H1 (cell line): ENCODE results near the gene LMNB1. TPM values are rescaled to one million over a fixed set of nuclear protein-coding genes. Genes with fewer than 3 reads are reported as not detected.

Experiments
- CTCF ChIA-PET: fragments of 300-600 bp; sonication (Branson Sonifier 250); formaldehyde crosslinking; loops from one replicate; lab custom pipeline; 2021; ENCODE audit not compliant: partially characterized antibody; lab: Charles Lee
- POLR2A ChIA-PET: fragments of 300-600 bp; sonication (Branson Sonifier 250); formaldehyde crosslinking; loops from one replicate; lab custom pipeline; 2021; ENCODE audit warnings: inconsistent platforms; ENCODE audit not compliant: partially characterized antibody; lab: Charles Lee
- DNase-seq, 2 experiments: peaks; one replicate each; pipeline versions ENCODE4 v3.0.0 to v3.0.0-alpha.2; 2010 to 2022; ENCODE audit warnings: low spot score in 2 of 2, low read depth in 1 of 2, mixed read lengths in 1 of 2
- FAIRE-seq: peaks from 2 replicates; lab custom pipeline; 2011; peaks lifted over from hg19 to GRCh38; lab: Jason Lieb, UNC
- H2AFZ ChIP-seq: 2 replicates; pipeline ENCODE4 v1.8.1; 2012; ENCODE audit warnings: low read length, inconsistent platforms
- H2AK5ac ChIP-seq: 2 replicates; pipeline ENCODE4 v1.6.1; 2013; ENCODE audit warnings: low read depth, low read length
- H2BK120ac ChIP-seq: replicated peaks from 2 replicates; pipeline ENCODE3; 2013; ENCODE audit warnings: low read depth, low read length, inconsistent platforms
- H2BK12ac ChIP-seq: 2 replicates; pipeline ENCODE4 v1.6.1; 2013; ENCODE audit warnings: low read depth, low read length
- H2BK15ac ChIP-seq: 2 replicates; pipeline ENCODE4 v1.6.1; 2013; ENCODE audit warnings: low read length
- H2BK20ac ChIP-seq: 2 replicates; pipeline ENCODE4 v1.6.1; 2013; ENCODE audit warnings: low read length
- H2BK5ac ChIP-seq: 2 replicates; pipeline ENCODE4 v1.6.1; 2013; ENCODE audit warnings: low read depth, low read length
- H3K14ac ChIP-seq: 2 replicates; pipeline ENCODE4 v1.6.1; 2013; ENCODE audit warnings: inconsistent platforms; ENCODE audit not compliant: insufficient read length
- H3K18ac ChIP-seq: 2 replicates; pipeline ENCODE4 v1.6.1; 2013; ENCODE audit warnings: low read length; ENCODE audit errors: extremely low read depth
- H3K23ac ChIP-seq: 2 replicates; pipeline ENCODE4 v1.6.1; 2013; ENCODE audit warnings: inconsistent platforms; ENCODE audit not compliant: insufficient read length
- H3K23me2 ChIP-seq: 2 replicates; pipeline ENCODE4 v1.6.1; 2013; ENCODE audit warnings: low read depth, low read length
- H3K27ac ChIP-seq: 2 replicates; pipeline ENCODE4 v1.6.1; 2011; ENCODE audit warnings: low read depth, low read length, inconsistent platforms
- H3K27me3 ChIP-seq, 4 experiments: replicated peaks in 1 of 4; 1 replicate in 1 of 4; 2 replicates in 3 of 4; pipeline versions ENCODE4 v1.6.1 to v1.8.1; 2011 to 2013; ENCODE audit warnings: low read length in 3 of 4, mild to moderate bottlenecking in 3 of 4, inconsistent platforms in 2 of 4, mixed read lengths in 2 of 4, moderate library complexity in 1 of 4; ENCODE audit not compliant: control insufficient read depth in 3 of 4, insufficient read depth in 3 of 4; ENCODE audit errors: extremely low read depth in 1 of 4
- H3K36me3 ChIP-seq, 4 experiments: 2 replicates each; pipeline versions ENCODE4 v1.6.1 to v1.8.1; 2011 to 2013; ENCODE audit warnings: mild to moderate bottlenecking in 4 of 4, low read length in 3 of 4, moderate library complexity in 2 of 4, control low read depth in 1 of 4, inconsistent platforms in 1 of 4; ENCODE audit not compliant: insufficient read depth in 4 of 4, control insufficient read depth in 2 of 4
- H3K4ac ChIP-seq: replicated peaks from 2 replicates; pipeline ENCODE3; 2013; ENCODE audit warnings: low read length, low read depth, mixed read lengths, inconsistent platforms; ENCODE audit not compliant: insufficient read length
- H3K4me1 ChIP-seq, 4 experiments: replicated peaks in 1 of 4; 1 replicate in 1 of 4; 2 replicates in 3 of 4; pipeline versions ENCODE4 v1.6.1 to v1.8.1; 2011 to 2013; ENCODE audit warnings: low read length in 3 of 4, inconsistent platforms in 2 of 4, mixed read lengths in 1 of 4; ENCODE audit not compliant: insufficient read depth in 4 of 4, control insufficient read depth in 3 of 4
- H3K4me2 ChIP-seq, 2 experiments: 2 replicates each; pipeline versions ENCODE4 v1.6.1 to v1.8.1; 2011 to 2013; ENCODE audit warnings: low read depth in 2 of 2, low read length in 2 of 2, control low read depth in 1 of 2, inconsistent platforms in 1 of 2, mild to moderate bottlenecking in 1 of 2; ENCODE audit not compliant: insufficient read depth in 1 of 2
- H3K4me3 ChIP-seq, 4 experiments: fragments of 200-600, 300-600 bp in 1 of 4; sonication (generic), shearing (Covaris generic), sonication (Bioruptor Twin) in 1 of 4; 2 replicates each; pipeline versions ENCODE4 v1.5.1 to v1.8.1; 2011 to 2016; ENCODE audit warnings: low read length in 4 of 4, low read depth in 3 of 4, control low read depth in 2 of 4, inconsistent platforms in 2 of 4, mild to moderate bottlenecking in 2 of 4, mixed read lengths in 1 of 4, moderate library complexity in 1 of 4; ENCODE audit not compliant: insufficient read depth in 2 of 4; ENCODE audit errors: extremely low read depth in 1 of 4
- H3K56ac ChIP-seq: replicated peaks from 2 replicates; pipeline ENCODE3; 2013; ENCODE audit warnings: low read depth, mild to moderate bottlenecking, mixed read lengths, low read length, inconsistent platforms; ENCODE audit not compliant: insufficient read length
- H3K79me1 ChIP-seq: 2 replicates; pipeline ENCODE4 v1.6.1; 2013; ENCODE audit warnings: low read depth, low read length, control low read depth
- H3K79me2 ChIP-seq, 2 experiments: 2 replicates each; pipeline versions ENCODE4 v1.6.1 to v1.8.1; 2012 to 2013; ENCODE audit warnings: low read length in 2 of 2, mild to moderate bottlenecking in 2 of 2, inconsistent platforms in 1 of 2; ENCODE audit not compliant: insufficient read depth in 2 of 2, control insufficient read depth in 1 of 2
- H3K9ac ChIP-seq, 4 experiments: replicated peaks in 1 of 4; 1 replicate in 1 of 4; 2 replicates in 3 of 4; pipeline versions ENCODE4 v1.6.1 to v1.8.1; 2011 to 2013; ENCODE audit warnings: low read depth in 3 of 4, low read length in 3 of 4, control low read depth in 2 of 4, mild to moderate bottlenecking in 2 of 4, moderate library complexity in 2 of 4, inconsistent platforms in 1 of 4; ENCODE audit errors: extremely low read depth in 1 of 4
- H3K9me3 ChIP-seq, 2 experiments: 2 replicates each; pipeline versions ENCODE4 v1.6.1 to v1.8.1; 2012 to 2013; ENCODE audit warnings: mild to moderate bottlenecking in 2 of 2, moderate library complexity in 2 of 2, control low read depth in 1 of 2, inconsistent platforms in 1 of 2, low read depth in 1 of 2, low read length in 1 of 2, mixed read lengths in 1 of 2; ENCODE audit not compliant: insufficient read depth in 2 of 2
- H4K20me1 ChIP-seq, 2 experiments: replicated peaks in 1 of 2; 2 replicates each; pipeline versions ENCODE3 to v1.8.1; 2011 to 2013; ENCODE audit warnings: inconsistent platforms in 2 of 2, low read length in 2 of 2, mild to moderate bottlenecking in 1 of 2; ENCODE audit not compliant: insufficient read depth in 2 of 2, control insufficient read depth in 1 of 2
- H4K5ac ChIP-seq: 2 replicates; pipeline ENCODE4 v1.6.1; 2013; ENCODE audit warnings: low read length, low read depth, mixed read lengths, inconsistent platforms; ENCODE audit not compliant: insufficient read length
- H4K8ac ChIP-seq: 2 replicates; pipeline ENCODE4 v1.8.0; 2013; ENCODE audit warnings: mild to moderate bottlenecking, moderate library complexity, low read length, inconsistent platforms; ENCODE audit not compliant: insufficient read depth; ENCODE audit errors: extremely low read depth
- H4K91ac ChIP-seq: replicated peaks from 2 replicates; pipeline ENCODE3; 2013; ENCODE audit warnings: low read length, mixed read lengths, inconsistent platforms; ENCODE audit not compliant: insufficient read length
- CBX5 ChIP-seq: fragments of 300-800, 300-1000 bp; sonication (generic); IDR thresholded peaks from 2 replicates; pipeline ENCODE4 v1.7.1; 2016; ENCODE audit warnings: antibody characterized with exemption, low read length, low read depth
- CTBP2 ChIP-seq: IDR thresholded peaks from 2 replicates; pipeline ENCODE4 v1.7.0; 2011; ENCODE audit warnings: borderline replicate concordance, mild to moderate bottlenecking, moderate library complexity, mixed read lengths, low read length; ENCODE audit not compliant: insufficient read depth, insufficient read length
- GABPA ChIP-seq: IDR thresholded peaks from 2 replicates; pipeline ENCODE4 v1.6.1; 2011; ENCODE audit warnings: mild to moderate bottlenecking, low read length, moderate library complexity, borderline replicate concordance; ENCODE audit not compliant: insufficient read depth
- POLR2A ChIP-seq, 2 experiments: IDR thresholded peaks; 1 replicate in 1 of 2; 2 replicates in 1 of 2; pipeline ENCODE4 v1.6.1; 2011; ENCODE audit warnings: low read depth in 2 of 2, low read length in 2 of 2, mild to moderate bottlenecking in 2 of 2; ENCODE audit errors: control extremely low read depth in 1 of 2
- RNF2 ChIP-seq: fragments of 200-900, 300-1000 bp; sonication (generic); IDR thresholded peaks from 2 replicates; pipeline ENCODE4 v1.7.1; 2016; ENCODE audit warnings: borderline replicate concordance, low read depth, mild to moderate bottlenecking, antibody characterized with exemption, low read length; ENCODE audit not compliant: poor library complexity, severe bottlenecking; ENCODE audit errors: missing control alignments
- SIX5 ChIP-seq: IDR thresholded peaks from 2 replicates; pipeline ENCODE4 v1.6.1; 2011; ENCODE audit warnings: mild to moderate bottlenecking, low read depth, low read length
- TCF12 ChIP-seq: IDR thresholded peaks from 2 replicates; pipeline ENCODE4 v1.6.1; 2011; ENCODE audit warnings: low read depth, mild to moderate bottlenecking, low read length
- WGBS, 2 experiments: shearing (Covaris generic) in 1 of 2; methylation state at CpG; one replicate each; pipeline versions ENCODE4 v1.1.6 to v1.1.7; 2013 to 2015; ENCODE audit warnings: low lambda C conversion rate in 2 of 2, mixed read lengths in 2 of 2, inconsistent platforms in 1 of 2, low coverage in 1 of 2, missing lambda C conversion rate in 1 of 2; ENCODE audit not compliant: insufficient replicate concordance in 2 of 2, insufficient coverage in 1 of 2, insufficient read length in 1 of 2; ENCODE audit errors: extremely low coverage in 1 of 2, missing lambda C conversion rate in 1 of 2; 5-methylcytosine and 5-hydroxymethylcytosine counted together
- polyA plus RNA-seq, 7 experiments: library from polyadenylated mRNA; depleted of rRNA in 3 of 7; stranded (reverse) in 5 of 7; unstranded in 2 of 7; fragments of >200 nt in 5 of 7; fragments of 200-250 nt in 2 of 7; gene quantifications; 1 replicate in 5 of 7; 2 replicates in 1 of 7; 4 replicates in 1 of 7; pipeline versions ENCODE4 v1.2.1 to v1.2.3, GENCODE V29; 2011 to 2013; ENCODE audit warnings: missing spikeins in 2 of 7, mixed read lengths in 2 of 7
- total RNA-seq: library from RNA; stranded (reverse); fragmentation: NEBNext Ultra II Directional; extraction: Animal tissue kit (Norgen Biotek cat#: 25700); gene quantifications from 2 replicates; pipeline ENCODE4 v1.2.1, GENCODE V29; 2021

Gene LMNB1
- total and polyA plus RNA-seq, 2 of the 8 experiments (the other 6 are each of a cell fraction or from before 2014, with no cell fraction given): 73.5 to 225 TPM

- Histone ChIP-seq H2BK5ac (no peak overlapping the region), H3K4me3 (no peak overlapping the region), H4K20me1 (no peaks in the 10 kb centered on the region), H3K27me3 (no peaks in the 10 kb centered on the region), H3K79me1 (no peaks in the 10 kb centered on the region), H2BK15ac (no peak overlapping the region), H3K4me2 (no peak overlapping the region), H4K8ac (no peak overlapping the region), H3K36me3 (peaks cover 6 to 69% (median 27%) of the 10 kb centered on the region in 4 experiments), H3K23me2 (no peaks in the 10 kb centered on the region), H3K79me2 (no peaks in the 10 kb centered on the region), H3K9me3 (no peaks in the 10 kb centered on the region), H2BK20ac (no peak overlapping the region), H3K56ac (no peak overlapping the region), H2BK120ac (no peak overlapping the region), H2AFZ (no peak overlapping the region), H3K14ac (no peak overlapping the region), H3K18ac (no peak overlapping the region), H4K5ac (no peak overlapping the region), H4K91ac (no peak overlapping the region), H3K9ac (no peak overlapping the region), H2AK5ac (no peak overlapping the region), H3K23ac (no peak overlapping the region), H3K27ac (no peak overlapping the region), H3K4ac (no peak overlapping the region), H3K4me1 (peaks cover 0 to 8% (median 3%) of the 10 kb centered on the region in 4 experiments; a peak in 3 of 7 replicates), H2BK12ac (no peak overlapping the region)
- no peak for TF ChIP-seq CTBP2
- no peak for TF ChIP-seq TCF12
- TF ChIP-seq RNF2: no peak
- TF ChIP-seq GABPA: no peak
- no peak for TF ChIP-seq SIX5
- TF ChIP-seq CBX5: no peak
- TF ChIP-seq POLR2A (IDR thresholded peaks at IDR 0.05; ENCODE audit: control extremely low read depth in 1 of 2, low read depth in 2 of 2, low read length in 2 of 2): no peak
- DNase-seq: no peak
- CTCF ChIA-PET: interaction anchor here (0.6 to 1.2 kb wide), 5 partner anchors 15 to 156 kb away, joined by 3 to 5 read pairs (median 3); no protein-coding TSS in a partner anchor
- POLR2A ChIA-PET: interaction anchor here (1.1 to 1.4 kb wide), 2 partner anchors 10 to 32 kb away, joined by 3 to 7 read pairs; no protein-coding TSS in a partner anchor
- WGBS, 2 experiments: 81% methylated on average over 2 of the region's 2 CpGs; no CpG with 5 or more reads in 1 of the 2 experiments
- FAIRE-seq: no peak
Observed at GRCh38 chr5:126836778-126837177, 59.8 kb downstream of the LMNB1 start.
